ENCODE results near the gene PAX1.

The PAX1 gene

DNA sequence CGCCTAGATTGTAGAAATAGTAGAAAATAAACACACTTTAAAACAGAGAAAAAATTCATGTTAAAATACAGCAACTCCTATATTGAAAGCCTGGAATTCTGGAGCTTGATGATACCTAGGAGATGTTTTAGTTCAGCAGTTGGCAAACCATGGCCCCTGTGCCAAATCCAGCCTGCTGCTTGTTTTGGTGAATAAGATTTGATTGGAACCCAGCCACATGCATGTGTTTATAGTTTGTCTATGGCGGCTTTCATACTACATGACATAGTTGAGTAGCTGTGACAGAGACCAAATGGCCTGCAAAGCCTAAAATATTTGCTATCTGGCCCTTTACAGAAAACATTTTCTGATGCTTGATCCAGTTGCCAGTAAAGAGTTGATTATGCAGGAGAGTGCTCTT is 57.2 kb downstream of the PAX1 start:
- Histone ChIP-seq H3K9ac (no peak overlapping the region), H3K4me2 (ENCODE audit: low read length) (no peak overlapping the region), H3K27me3 (ENCODE audit: control insufficient read depth, insufficient read depth, low read length) (no peaks in the 10 kb centered on the region), H3K27ac (no peak overlapping the region), H2AFZ (no peak overlapping the region), H3K36me3 (ENCODE audit: control insufficient read depth, insufficient read depth, low read length) (no peaks in the 10 kb centered on the region), H3K4me3 (ENCODE audit: low read depth, low read length) (no peak overlapping the region), H3K79me2 (no peaks in the 10 kb centered on the region), H3K4me1 (peaks cover 4% of the 10 kb centered on the region), H3K9me3 (ENCODE audit: control insufficient read depth, low read length) (no peaks in the 10 kb centered on the region)
- TF ChIP-seq, protein P1, sequence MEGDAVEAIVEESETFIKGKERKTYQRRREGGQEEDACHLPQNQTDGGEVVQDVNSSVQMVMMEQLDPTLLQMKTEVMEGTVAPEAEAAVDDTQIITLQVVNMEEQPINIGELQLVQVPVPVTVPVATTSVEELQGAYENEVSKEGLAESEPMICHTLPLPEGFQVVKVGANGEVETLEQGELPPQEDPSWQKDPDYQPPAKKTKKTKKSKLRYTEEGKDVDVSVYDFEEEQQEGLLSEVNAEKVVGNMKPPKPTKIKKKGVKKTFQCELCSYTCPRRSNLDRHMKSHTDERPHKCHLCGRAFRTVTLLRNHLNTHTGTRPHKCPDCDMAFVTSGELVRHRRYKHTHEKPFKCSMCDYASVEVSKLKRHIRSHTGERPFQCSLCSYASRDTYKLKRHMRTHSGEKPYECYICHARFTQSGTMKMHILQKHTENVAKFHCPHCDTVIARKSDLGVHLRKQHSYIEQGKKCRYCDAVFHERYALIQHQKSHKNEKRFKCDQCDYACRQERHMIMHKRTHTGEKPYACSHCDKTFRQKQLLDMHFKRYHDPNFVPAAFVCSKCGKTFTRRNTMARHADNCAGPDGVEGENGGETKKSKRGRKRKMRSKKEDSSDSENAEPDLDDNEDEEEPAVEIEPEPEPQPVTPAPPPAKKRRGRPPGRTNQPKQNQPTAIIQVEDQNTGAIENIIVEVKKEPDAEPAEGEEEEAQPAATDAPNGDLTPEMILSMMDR (IDR thresholded peaks at IDR 0.05), result no peak

DNA sequence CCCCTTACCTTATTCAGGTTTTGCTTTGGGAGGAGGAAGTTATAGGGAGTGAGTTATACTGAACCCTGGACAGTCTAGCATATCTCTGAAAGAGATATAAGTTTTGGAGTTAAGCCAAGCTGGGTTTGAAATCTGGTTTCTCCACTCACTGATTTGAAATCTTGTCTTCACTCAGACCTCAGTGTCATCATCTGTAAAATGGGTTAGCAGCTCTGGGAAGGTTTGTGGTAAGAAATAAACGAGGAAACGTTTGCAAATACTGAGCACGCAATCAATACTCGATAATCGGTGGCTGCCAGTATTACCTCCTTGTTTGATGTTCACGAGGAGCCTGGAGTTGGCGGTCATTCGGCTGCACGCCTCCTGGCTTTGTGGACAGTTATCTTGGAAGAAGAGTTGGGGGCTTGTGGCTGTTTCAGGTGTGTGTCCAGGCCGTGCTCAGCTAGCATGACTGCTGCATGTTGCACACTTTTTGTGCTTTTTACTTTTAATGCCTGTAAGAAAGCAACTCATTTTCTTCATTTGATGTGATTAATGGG is 61.8 kb downstream of the PAX1 start:
- peak overlapping the region; percentile 60 for H3K4me2 ChIP-seq (ENCODE audit: low read length)
- H3K27ac ChIP-seq, result peak overlapping the region; percentile 83
- H3K4me3 ChIP-seq (ENCODE audit: low read depth, low read length), result peak overlapping the region; percentile 40
- H3K36me3 ChIP-seq (ENCODE audit: control insufficient read depth, insufficient read depth, low read length), result no peaks in the 10 kb centered on the region
- H3K27me3 ChIP-seq (ENCODE audit: control insufficient read depth, insufficient read depth, low read length), result no peaks in the 10 kb centered on the region
- H3K9me3 ChIP-seq (ENCODE audit: control insufficient read depth, low read length), result no peaks in the 10 kb centered on the region
- no peak overlapping the region for H3K9ac ChIP-seq
- peaks cover 11% of the 10 kb centered on the region for H3K4me1 ChIP-seq
- H2AFZ ChIP-seq, result peak overlapping the region; percentile 69
- no peaks in the 10 kb centered on the region for H3K79me2 ChIP-seq
- TF ChIP-seq, protein P1 (IDR thresholded peaks at IDR 0.05), result no peak

DNA sequence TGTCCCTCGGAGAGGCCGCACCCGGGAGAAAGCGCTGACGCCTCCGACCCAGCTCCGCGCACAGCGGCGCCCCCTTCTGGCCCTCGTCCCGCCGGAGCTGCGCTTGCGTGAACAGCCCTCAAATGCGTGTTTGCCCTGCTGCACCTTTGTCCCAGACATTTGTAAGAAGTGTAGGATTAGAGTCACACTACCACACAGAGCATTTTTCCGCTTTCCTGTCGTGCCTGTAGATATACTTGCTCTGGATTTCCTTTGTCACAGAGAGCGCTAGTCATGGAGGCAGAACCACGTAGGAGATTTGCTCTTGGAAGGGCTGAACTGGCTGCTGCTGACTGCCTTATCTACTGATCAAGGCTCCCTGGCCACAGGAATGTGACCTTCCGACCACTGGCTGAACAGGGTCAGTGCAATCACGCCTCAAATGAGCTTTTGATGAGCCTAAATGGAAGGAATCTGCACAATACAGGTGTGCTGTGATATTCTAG is 62.3 kb downstream of the PAX1 start:
- Histone ChIP-seq H3K4me3 (ENCODE audit: low read depth, low read length) (peak overlapping the region; percentile 40), H3K79me2 (no peaks in the 10 kb centered on the region), H3K36me3 (ENCODE audit: control insufficient read depth, insufficient read depth, low read length) (no peaks in the 10 kb centered on the region), H2AFZ (peak overlapping the region; percentile 69), H3K27me3 (ENCODE audit: control insufficient read depth, insufficient read depth, low read length) (no peaks in the 10 kb centered on the region), H3K9me3 (ENCODE audit: control insufficient read depth, low read length) (no peaks in the 10 kb centered on the region), H3K9ac (no peak overlapping the region), H3K27ac (peak overlapping the region; percentile 83), H3K4me1 (peaks cover 11% of the 10 kb centered on the region), H3K4me2 (ENCODE audit: low read length) (peak overlapping the region; percentile 60)
- TF ChIP-seq, protein P1 (IDR thresholded peaks at IDR 0.05), result peak; percentile 87
